Immature natural killer cell (primary cell): ENCODE results near the gene USP3. TPM values are rescaled to one million over a fixed set of nuclear protein-coding genes. Genes with fewer than 3 reads are reported as not detected.
A peak's percentile ranks its signal among the peaks of the same experiment; 100 is the strongest.

ENCODE experiments used
- DNase-seq, 3 donors: peaks; one replicate each; pipeline ENCODE4 v3.0.0; 2022; ENCODE audit warnings: mixed read lengths in 1 of 3
- H3K27ac Mint-ChIP-seq, 6 donors: one replicate each; pipeline ENCODE4 v1.8.0; 2020; ENCODE audit warnings: mixed read lengths in 6 of 6, mild to moderate bottlenecking in 5 of 6, inconsistent platforms in 4 of 6, moderate library complexity in 3 of 6
- H3K27me3 Mint-ChIP-seq, 3 donors: one replicate each; pipeline ENCODE4 v1.8.0; 2020 to 2021; ENCODE audit warnings: low read depth in 3 of 3, mild to moderate bottlenecking in 3 of 3, mixed read lengths in 3 of 3, moderate library complexity in 3 of 3, inconsistent platforms in 1 of 3
- H3K36me3 Mint-ChIP-seq, 3 donors: one replicate each; pipeline ENCODE4 v1.8.0; 2020; ENCODE audit warnings: mixed read lengths in 3 of 3, inconsistent platforms in 2 of 3, mild to moderate bottlenecking in 2 of 3
- H3K4me1 Mint-ChIP-seq, 2 donors: one replicate each; pipeline ENCODE4 v1.8.0; 2020; ENCODE audit warnings: inconsistent platforms in 2 of 2, mild to moderate bottlenecking in 2 of 2, mixed read lengths in 2 of 2, moderate library complexity in 1 of 2
- H3K4me3 Mint-ChIP-seq, 5 donors: one replicate each; pipeline ENCODE4 v1.8.0; 2020; ENCODE audit warnings: mild to moderate bottlenecking in 5 of 5, mixed read lengths in 5 of 5, inconsistent platforms in 3 of 5, moderate library complexity in 3 of 5
- H3K9me3 Mint-ChIP-seq, 6 donors: one replicate each; pipeline ENCODE4 v1.8.0; 2020; ENCODE audit warnings: mild to moderate bottlenecking in 6 of 6, mixed read lengths in 6 of 6, inconsistent platforms in 4 of 6, moderate library complexity in 3 of 6
- polyA plus RNA-seq, 3 donors: library from polyadenylated mRNA; unstranded; fragments of 300-500 nt; fragmentation: Illumina TruSeq; gene quantifications; one replicate each; pipeline ENCODE4 v1.2.3, GENCODE V29; 2021

Gene USP3
- polyA plus RNA-seq, 3 donors from 2014 or later = 24.7 to 39.1 (median 32.9) TPM

- Mint-ChIP-seq H3K4me1 (peaks cover 9 to 59% of the 10 kb centered on the region in 2 donors), H3K27ac (peak overlapping the region in 3 of 6 donors; percentile 77 to 81 (median 80)), H3K36me3 (peaks cover 0 to 5% (median 0%) of the 10 kb centered on the region in 3 donors), H3K9me3 (no peaks in the 10 kb centered on the region), H3K27me3 (peaks cover 0 to 7% (median 6%) of the 10 kb centered on the region in 3 donors), H3K4me3 (peak overlapping the region in 3 of 5 donors; percentile 8 to 12 (median 9))
- DNase-seq = no peak
Observed at GRCh38 chr15:63495780-63496488, 8.5 kb upstream of the USP3 start.

- no peaks in the 10 kb centered on the region for H3K9me3 Mint-ChIP-seq
- peak; percentile 78 to 82 (median 82) for DNase-seq
Observed at GRCh38 chr15:63497642-63498467, 6.5 kb upstream of the USP3 start.

GRCh38 chr15:63499175-63499549, 5.2 kb upstream of the USP3 start:
- H3K36me3 Mint-ChIP-seq = no peaks in the 10 kb centered on the region

More at GRCh38 chr15:63497642-63498467, 6.5 kb upstream of the USP3 start:
- H3K27me3 Mint-ChIP-seq = peaks cover 3 to 11% (median 10%) of the 10 kb centered on the region in 3 donors
- peaks cover 0 to 5% (median 0%) of the 10 kb centered on the region in 3 donors for H3K36me3 Mint-ChIP-seq
- no peak overlapping the region for H3K4me3 Mint-ChIP-seq
- no peak overlapping the region for H3K27ac Mint-ChIP-seq
- peaks cover 0 to 71% of the 10 kb centered on the region in 2 donors for H3K4me1 Mint-ChIP-seq

GRCh38 chr15:63499611-63500010, 4.8 kb upstream of the USP3 start:
- peaks cover 0 to 68% of the 10 kb centered on the region in 2 donors for H3K4me1 Mint-ChIP-seq
- peaks cover 11 to 23% (median 20%) of the 10 kb centered on the region in 3 donors for H3K27me3 Mint-ChIP-seq
- DNase-seq = no peak
- H3K4me3 Mint-ChIP-seq = peak overlapping the region in 2 of 5 donors; percentile 3 to 93
- no peaks in the 10 kb centered on the region for H3K9me3 Mint-ChIP-seq
- H3K27ac Mint-ChIP-seq = peak overlapping the region in 4 of 6 donors; percentile 86 to 98 (median 98)
- no peaks in the 10 kb centered on the region for H3K36me3 Mint-ChIP-seq

More at GRCh38 chr15:63499175-63499549, 5.2 kb upstream of the USP3 start:
- Mint-ChIP-seq H3K4me3 (peak overlapping the region in 2 of 5 donors; percentile 77 to 80), H3K27ac (no peak overlapping the region), H3K4me1 (peaks cover 0 to 72% of the 10 kb centered on the region in 2 donors), H3K27me3 (peaks cover 11 to 23% (median 20%) of the 10 kb centered on the region in 3 donors), H3K9me3 (no peaks in the 10 kb centered on the region)
- DNase-seq = no peak

GRCh38 chr15:63500265-63501250, 3.8 kb upstream of the USP3 start:
- Mint-ChIP-seq H3K4me1 (peaks cover 2 to 60% of the 10 kb centered on the region in 2 donors), H3K4me3 (peak overlapping the region; percentile 46 to 93 (median 57)), H3K36me3 (no peaks in the 10 kb centered on the region), H3K27ac (peak overlapping the region in 4 of 6 donors; percentile 98), H3K27me3 (peaks cover 12 to 23% (median 20%) of the 10 kb centered on the region in 3 donors), H3K9me3 (no peaks in the 10 kb centered on the region)
- DNase-seq = no peak

GRCh38 chr15:63501256-63502089, 2.9 kb upstream of the USP3 start:
- Mint-ChIP-seq H3K9me3 (no peaks in the 10 kb centered on the region), H3K27me3 (peaks cover 12 to 23% (median 20%) of the 10 kb centered on the region in 3 donors), H3K4me1 (peaks cover 11 to 62% of the 10 kb centered on the region in 2 donors), H3K4me3 (peak overlapping the region; percentile 25 to 93 (median 86)), H3K36me3 (no peaks in the 10 kb centered on the region), H3K27ac (peak overlapping the region in 4 of 6 donors; percentile 98)
- no peak for DNase-seq

GRCh38 chr15:63502137-63502766, 2.1 kb upstream of the USP3 start:
- Mint-ChIP-seq H3K4me3 (peak overlapping the region; percentile 86 to 93 (median 90)), H3K4me1 (peaks cover 19 to 70% of the 10 kb centered on the region in 2 donors), H3K27me3 (peaks cover 12 to 23% (median 20%) of the 10 kb centered on the region in 3 donors), H3K27ac (peak overlapping the region in 4 of 6 donors; percentile 98), H3K36me3 (no peaks in the 10 kb centered on the region), H3K9me3 (no peaks in the 10 kb centered on the region)
- DNase-seq = no peak

GRCh38 chr15:63502843-63503738, 1.3 kb upstream of the USP3 start:
- Mint-ChIP-seq H3K27me3 (peaks cover 12 to 23% (median 20%) of the 10 kb centered on the region in 3 donors), H3K9me3 (no peaks in the 10 kb centered on the region), H3K36me3 (no peaks in the 10 kb centered on the region), H3K27ac (peak overlapping the region in 4 of 6 donors; percentile 98), H3K4me1 (peaks cover 27 to 77% of the 10 kb centered on the region in 2 donors), H3K4me3 (peak overlapping the region; percentile 86 to 93 (median 90))
- DNase-seq = peak; percentile 89 to 92 (median 90)

GRCh38 chr15:63503739-63504246, 600 bp upstream of the USP3 start:
- Mint-ChIP-seq H3K27ac (peak overlapping the region in 4 of 6 donors; percentile 98), H3K27me3 (peaks cover 12 to 20% (median 18%) of the 10 kb centered on the region in 3 donors), H3K4me3 (peak overlapping the region; percentile 86 to 93 (median 90)), H3K4me1 (peaks cover 34 to 82% of the 10 kb centered on the region in 2 donors), H3K9me3 (no peaks in the 10 kb centered on the region), H3K36me3 (no peaks in the 10 kb centered on the region)
- DNase-seq = peak; percentile 84 to 87 (median 86)

- Mint-ChIP-seq H3K36me3 (no peaks in the 10 kb centered on the region), H3K9me3 (no peaks in the 10 kb centered on the region), H3K27ac (peak overlapping the region; percentile 85 to 99 (median 96)), H3K4me3 (peak overlapping the region; percentile 89 to 99 (median 95)), H3K27me3 (peaks cover 12 to 15% (median 14%) of the 10 kb centered on the region in 3 donors), H3K4me1 (peaks cover 48 to 82% of the 10 kb centered on the region in 2 donors)
- DNase-seq = peak; percentile 51 to 55 (median 55)
Observed at GRCh38 chr15:63504979-63505841, 817 bp downstream of the USP3 start.
